ENCODE measurements around the gene PTPRD. TPM values are rescaled to one million over a fixed set of nuclear protein-coding genes. Genes with fewer than 3 reads are reported as not detected.
"Not testable (repeated sequence)": the region's sequence is repeated elsewhere in the genome, so short reads cannot be mapped to it uniquely, and the experiment has no call there.

The PTPRD gene
- total RNA-seq, 2 experiments from 2014 or later = 0.10 TPM; not detected in 1

DNA sequence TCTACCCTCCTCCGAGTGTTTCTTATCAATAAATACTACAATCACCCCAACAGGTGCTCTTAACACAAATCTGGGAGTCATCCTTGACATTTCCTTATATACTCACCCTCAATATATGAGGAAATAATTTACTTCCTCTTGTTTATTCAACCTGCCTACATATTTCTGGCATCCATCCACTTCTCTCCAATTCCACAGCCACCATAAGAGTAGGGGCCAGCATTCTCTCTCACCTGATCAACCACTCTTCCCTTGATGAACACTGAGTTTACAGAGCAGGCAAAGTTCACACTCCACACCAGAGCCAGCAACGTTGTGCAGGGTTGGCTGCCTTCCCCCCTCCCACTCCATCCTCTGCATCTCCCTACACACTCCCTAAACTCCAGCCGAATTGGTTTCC is 1908.9 kb downstream of the PTPRD start:
- POLR2A ChIA-PET = no interaction called here
- Mint-ChIP-seq H3K4me3 (no peak overlapping the region), H3K4me1 (ENCODE audit: low read depth) (no peaks in the 10 kb centered on the region), H3K27me3 (peaks cover 8% of the 10 kb centered on the region), H3K27ac (no peak overlapping the region), H3K36me3 (no peaks in the 10 kb centered on the region), H3K9me3 (no peaks in the 10 kb centered on the region)
- intact Hi-C loops (cut with micrococcal nuclease) = no loop called here
- CTCF ChIA-PET = no interaction called here
- DNase-seq = no peak

DNA sequence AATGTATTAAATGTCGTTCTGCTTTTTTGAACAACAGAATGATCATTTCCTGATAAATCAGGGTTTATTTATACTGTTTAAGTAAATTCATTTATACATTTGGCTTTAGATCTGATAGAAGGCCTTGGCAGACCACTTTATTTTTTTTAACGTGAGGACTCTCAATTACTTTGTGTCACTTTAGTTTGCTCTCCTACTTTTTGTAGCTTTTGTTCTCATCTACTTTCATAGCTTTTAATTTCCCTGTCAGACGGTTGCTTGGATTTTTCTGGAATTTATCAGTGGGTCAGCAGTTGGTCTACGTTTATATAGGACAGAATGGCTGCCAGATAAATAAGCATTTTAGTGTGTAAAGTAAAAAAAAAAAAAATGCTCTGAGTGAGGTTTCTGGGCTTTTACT is 1910.9 kb downstream of the PTPRD start:
- Mint-ChIP-seq H3K9me3 (no peaks in the 10 kb centered on the region), H3K4me1 (ENCODE audit: low read depth) (no peaks in the 10 kb centered on the region), H3K27ac (no peak overlapping the region), H3K27me3 (peaks cover 8% of the 10 kb centered on the region), H3K4me3 (no peak overlapping the region), H3K36me3 (no peaks in the 10 kb centered on the region)
- no peak for DNase-seq
- CTCF ChIA-PET = no interaction called here
- POLR2A ChIA-PET = no interaction called here
- intact Hi-C loops (cut with micrococcal nuclease) = no loop called here

DNA sequence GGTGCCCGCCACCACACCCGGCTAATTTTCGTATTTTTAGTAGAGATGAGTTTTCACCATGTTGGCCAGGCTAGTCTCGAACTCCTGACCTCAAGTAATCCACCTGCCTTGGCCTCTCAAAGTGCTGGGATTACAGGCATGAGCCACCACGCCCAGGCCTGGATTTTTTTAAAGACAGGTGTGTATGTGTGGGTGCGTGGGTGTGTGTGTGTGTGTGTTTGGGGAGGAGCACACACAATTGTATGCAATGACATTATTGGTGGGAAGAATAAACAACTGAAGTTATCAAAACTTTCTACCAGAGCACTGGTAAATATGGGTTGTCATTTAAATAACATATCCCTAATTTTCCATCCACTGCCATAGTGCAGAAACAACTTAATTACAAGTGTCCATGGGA is 1915.2 kb downstream of the PTPRD start:
- CTCF ChIA-PET; H3K27ac Mint-ChIP-seq; H3K27me3 Mint-ChIP-seq; H3K36me3 Mint-ChIP-seq; H3K9me3 Mint-ChIP-seq; H3K4me3 Mint-ChIP-seq; H3K4me1 Mint-ChIP-seq (ENCODE audit: low read depth); intact Hi-C loops (cut with micrococcal nuclease); DNase-seq; POLR2A ChIA-PET: not testable (repeated sequence)

GRCh38 chr9:8696516-8696915 is 1916.3 kb downstream of the PTPRD start:
- POLR2A ChIA-PET = no interaction called here
- no peak for DNase-seq
- no peak overlapping the region for H3K27ac Mint-ChIP-seq
- CTCF ChIA-PET = no interaction called here
- no peak overlapping the region for H3K4me3 Mint-ChIP-seq
- no peaks in the 10 kb centered on the region for H3K4me1 Mint-ChIP-seq (ENCODE audit: low read depth)
- no peaks in the 10 kb centered on the region for H3K9me3 Mint-ChIP-seq
- intact Hi-C loops (cut with micrococcal nuclease) = no loop called here
- peaks cover 1% of the 10 kb centered on the region for H3K27me3 Mint-ChIP-seq
- H3K36me3 Mint-ChIP-seq = no peaks in the 10 kb centered on the region

DNA sequence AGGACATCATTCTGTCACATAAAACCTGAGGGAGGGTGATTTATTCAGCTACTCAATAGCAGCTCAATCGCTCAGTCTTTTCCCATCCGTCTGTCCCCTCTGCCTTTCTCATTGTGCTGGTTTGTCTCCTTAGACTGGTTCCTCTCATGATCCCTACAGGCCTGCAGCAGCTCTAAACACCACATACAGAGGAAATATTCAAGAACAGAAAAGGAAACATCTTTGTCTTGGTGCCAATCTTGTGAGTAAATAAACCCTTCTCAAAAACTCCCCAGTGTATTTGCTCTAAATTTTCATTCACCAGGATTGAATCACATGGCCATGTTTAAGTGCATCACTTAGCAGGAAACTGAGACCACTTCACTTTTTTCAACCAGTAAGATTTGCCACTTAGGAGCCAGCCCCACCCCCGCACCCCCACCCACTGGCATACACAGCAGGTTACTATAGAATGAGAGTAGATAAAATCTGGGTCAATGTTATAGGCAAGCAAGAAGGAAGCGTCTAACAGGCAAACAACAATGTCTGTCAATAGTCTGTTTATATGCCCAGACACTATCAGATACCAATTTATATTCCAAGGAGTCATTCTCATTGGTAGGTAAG is 1917.7 kb downstream of the PTPRD start:
- Mint-ChIP-seq H3K4me1 (ENCODE audit: low read depth) (no peaks in the 10 kb centered on the region), H3K27me3 (peaks cover 1% of the 10 kb centered on the region), H3K27ac (no peak overlapping the region), H3K4me3 (no peak overlapping the region), H3K36me3 (no peaks in the 10 kb centered on the region), H3K9me3 (no peaks in the 10 kb centered on the region)
- ChIA-PET CTCF (no interaction called here), POLR2A (no interaction called here)
- intact Hi-C loops (cut with micrococcal nuclease) = no loop called here
- no peak for DNase-seq

DNA sequence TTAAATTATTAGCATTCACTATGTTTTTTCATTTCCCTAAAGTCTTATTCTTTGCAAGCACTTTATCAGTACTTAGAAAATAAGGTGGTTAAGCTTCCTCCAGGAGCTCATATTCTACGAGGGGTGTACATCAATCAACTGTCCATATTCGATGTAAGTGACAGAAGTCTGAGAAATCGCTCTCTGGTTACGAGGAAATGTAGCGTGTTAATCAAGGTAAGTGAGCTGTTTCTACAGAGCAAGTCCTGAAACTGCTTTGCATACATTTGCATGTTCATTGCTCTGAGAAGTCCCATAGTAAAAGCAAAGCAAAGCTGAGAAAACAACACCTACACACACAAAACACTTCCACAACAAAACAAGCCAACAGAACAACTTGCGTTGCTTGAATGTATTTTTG is 1919.3 kb downstream of the PTPRD start:
- intact Hi-C loops (cut with micrococcal nuclease) = no loop called here
- ChIA-PET POLR2A (no interaction called here), CTCF (interaction anchor here (0.7 kb wide), 2 partner anchors 48 to 135 kb away, joined by 4 to 5 read pairs; no protein-coding TSS in a partner anchor)
- Mint-ChIP-seq H3K9me3 (no peaks in the 10 kb centered on the region), H3K36me3 (no peaks in the 10 kb centered on the region), H3K27ac (no peak overlapping the region), H3K27me3 (peaks cover 1% of the 10 kb centered on the region), H3K4me1 (ENCODE audit: low read depth) (no peaks in the 10 kb centered on the region), H3K4me3 (no peak overlapping the region)
- no peak for DNase-seq

GRCh38 chr9:8686516-8686915 is 1926.3 kb downstream of the PTPRD start:
- Mint-ChIP-seq H3K27me3 (peaks cover 1% of the 10 kb centered on the region), H3K27ac (no peak overlapping the region), H3K4me3 (no peak overlapping the region), H3K9me3 (no peaks in the 10 kb centered on the region), H3K4me1 (ENCODE audit: low read depth) (no peaks in the 10 kb centered on the region), H3K36me3 (no peaks in the 10 kb centered on the region)
- intact Hi-C loops (cut with micrococcal nuclease) = no loop called here
- DNase-seq = no peak
- ChIA-PET CTCF (no interaction called here), POLR2A (no interaction called here)

DNA sequence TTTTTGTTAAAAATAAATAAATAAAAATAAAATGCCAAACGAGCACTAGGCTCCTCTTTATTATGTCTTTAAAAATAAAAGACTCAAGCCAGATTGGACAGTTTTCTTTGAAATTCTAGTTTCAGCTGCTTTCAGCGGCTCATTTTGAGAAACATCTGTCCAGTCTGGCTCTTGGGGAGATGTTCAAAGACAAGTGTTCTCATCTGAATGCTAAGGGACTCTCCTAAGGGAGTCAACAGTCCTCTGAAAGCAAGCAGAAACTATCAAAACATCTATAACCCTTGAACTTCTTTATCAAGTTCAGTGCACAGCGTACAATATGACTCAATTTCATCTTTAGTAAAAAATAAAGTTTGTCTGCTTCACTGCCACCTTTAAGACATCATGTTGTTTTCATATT is 1927.0 kb downstream of the PTPRD start:
- intact Hi-C loops (cut with micrococcal nuclease) = no loop called here
- ChIA-PET CTCF (no interaction called here), POLR2A (no interaction called here)
- no peak for DNase-seq
- H3K4me1 Mint-ChIP-seq (ENCODE audit: low read depth) = no peaks in the 10 kb centered on the region
- H3K4me3 Mint-ChIP-seq = no peak overlapping the region
- H3K36me3 Mint-ChIP-seq = no peaks in the 10 kb centered on the region
- peaks cover 1% of the 10 kb centered on the region for H3K27me3 Mint-ChIP-seq
- H3K27ac Mint-ChIP-seq = no peak overlapping the region
- no peaks in the 10 kb centered on the region for H3K9me3 Mint-ChIP-seq

- ChIA-PET CTCF (interaction anchor here (0.6 to 1.0 kb wide), 2 partner anchors 8 to 82 kb away, joined by 3 to 5 read pairs; no protein-coding TSS in a partner anchor), POLR2A (no interaction called here)
- intact Hi-C loops (cut with micrococcal nuclease) = no loop called here
- Mint-ChIP-seq H3K4me3 (no peak overlapping the region), H3K4me1 (ENCODE audit: low read depth) (no peaks in the 10 kb centered on the region), H3K27ac (no peak overlapping the region), H3K9me3 (no peaks in the 10 kb centered on the region), H3K36me3 (no peaks in the 10 kb centered on the region), H3K27me3 (peaks cover 1% of the 10 kb centered on the region)
- no peak for DNase-seq
These were observed 1927.7 kb downstream of the PTPRD start for GRCh38 chr9:8684978-8685708.

GRCh38 chr9:8683496-8683895 is 1929.3 kb downstream of the PTPRD start:
- no peak overlapping the region for H3K4me3 Mint-ChIP-seq
- POLR2A ChIA-PET = no interaction called here
- H3K4me1 Mint-ChIP-seq (ENCODE audit: low read depth) = no peaks in the 10 kb centered on the region
- H3K9me3 Mint-ChIP-seq = no peaks in the 10 kb centered on the region
- DNase-seq = no peak
- intact Hi-C loops (cut with micrococcal nuclease) = no loop called here
- H3K27me3 Mint-ChIP-seq = no peaks in the 10 kb centered on the region
- no peaks in the 10 kb centered on the region for H3K36me3 Mint-ChIP-seq
- CTCF ChIA-PET = no interaction called here
- no peak overlapping the region for H3K27ac Mint-ChIP-seq

- no peaks in the 10 kb centered on the region for H3K36me3 Mint-ChIP-seq
- H3K9me3 Mint-ChIP-seq = no peaks in the 10 kb centered on the region
- no peak overlapping the region for H3K4me3 Mint-ChIP-seq
- intact Hi-C loops (cut with micrococcal nuclease) = no loop called here
- DNase-seq = no peak
- no peaks in the 10 kb centered on the region for H3K27me3 Mint-ChIP-seq
- no peak overlapping the region for H3K27ac Mint-ChIP-seq
- ChIA-PET POLR2A (no interaction called here), CTCF (no interaction called here)
- H3K4me1 Mint-ChIP-seq (ENCODE audit: low read depth) = no peaks in the 10 kb centered on the region
These were observed 1932.1 kb downstream of the PTPRD start for GRCh38 chr9:8680658-8681057.

GRCh38 chr9:8680157-8680556 is 1932.6 kb downstream of the PTPRD start:
- H3K4me1 Mint-ChIP-seq (ENCODE audit: low read depth) = no peaks in the 10 kb centered on the region
- no peak for DNase-seq
- H3K27ac Mint-ChIP-seq = no peak overlapping the region
- intact Hi-C loops (cut with micrococcal nuclease) = no loop called here
- POLR2A ChIA-PET = no interaction called here
- no peak overlapping the region for H3K4me3 Mint-ChIP-seq
- H3K36me3 Mint-ChIP-seq = no peaks in the 10 kb centered on the region
- CTCF ChIA-PET = no interaction called here
- no peaks in the 10 kb centered on the region for H3K9me3 Mint-ChIP-seq
- H3K27me3 Mint-ChIP-seq = no peaks in the 10 kb centered on the region

DNA sequence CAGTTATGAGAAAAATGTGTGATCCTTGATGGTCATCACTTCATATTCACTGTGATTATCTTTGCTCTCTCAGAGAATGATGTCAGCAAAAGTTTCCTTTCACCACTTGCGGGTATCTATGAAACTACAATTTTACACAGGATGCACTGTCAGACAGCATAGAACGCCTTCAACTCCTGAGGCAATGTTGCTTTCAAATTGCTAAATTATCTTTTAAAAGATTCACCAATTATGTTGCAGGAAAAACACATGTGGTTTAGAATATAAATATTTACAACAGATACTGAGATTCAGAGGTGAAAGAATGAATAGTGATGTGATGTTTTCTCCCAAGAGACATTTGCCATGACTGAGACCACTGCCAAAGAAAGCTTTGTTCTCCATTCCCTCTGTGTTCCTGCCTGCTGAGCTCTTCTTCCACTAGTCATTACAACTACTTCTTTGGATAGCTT is 1933.4 kb downstream of the PTPRD start:
- H3K36me3 Mint-ChIP-seq = no peaks in the 10 kb centered on the region
- ChIA-PET CTCF (no interaction called here), POLR2A (no interaction called here)
- H3K27me3 Mint-ChIP-seq = no peaks in the 10 kb centered on the region
- H3K4me3 Mint-ChIP-seq = no peak overlapping the region
- no peak overlapping the region for H3K27ac Mint-ChIP-seq
- H3K4me1 Mint-ChIP-seq (ENCODE audit: low read depth) = no peaks in the 10 kb centered on the region
- intact Hi-C loops (cut with micrococcal nuclease) = no loop called here
- DNase-seq = no peak
- no peaks in the 10 kb centered on the region for H3K9me3 Mint-ChIP-seq
